Activated CD8-positive, alpha-beta memory T cell treated with anti-CD3 and anti-CD28 coated beads, Interleukin-2, amount 50 U/mL, for 24 hours (primary cell): ENCODE measurements around the gene CDR2L.
"Not testable (repeated sequence)": the region's sequence is repeated elsewhere in the genome, so short reads cannot be mapped to it uniquely, and the experiment has no call there.

Experiments
- DNase-seq: peaks from one replicate; pipeline ENCODE4 v3.0.0-alpha.2; 2020; ENCODE audit errors: extremely low read depth

The CDR2L gene

DNA sequence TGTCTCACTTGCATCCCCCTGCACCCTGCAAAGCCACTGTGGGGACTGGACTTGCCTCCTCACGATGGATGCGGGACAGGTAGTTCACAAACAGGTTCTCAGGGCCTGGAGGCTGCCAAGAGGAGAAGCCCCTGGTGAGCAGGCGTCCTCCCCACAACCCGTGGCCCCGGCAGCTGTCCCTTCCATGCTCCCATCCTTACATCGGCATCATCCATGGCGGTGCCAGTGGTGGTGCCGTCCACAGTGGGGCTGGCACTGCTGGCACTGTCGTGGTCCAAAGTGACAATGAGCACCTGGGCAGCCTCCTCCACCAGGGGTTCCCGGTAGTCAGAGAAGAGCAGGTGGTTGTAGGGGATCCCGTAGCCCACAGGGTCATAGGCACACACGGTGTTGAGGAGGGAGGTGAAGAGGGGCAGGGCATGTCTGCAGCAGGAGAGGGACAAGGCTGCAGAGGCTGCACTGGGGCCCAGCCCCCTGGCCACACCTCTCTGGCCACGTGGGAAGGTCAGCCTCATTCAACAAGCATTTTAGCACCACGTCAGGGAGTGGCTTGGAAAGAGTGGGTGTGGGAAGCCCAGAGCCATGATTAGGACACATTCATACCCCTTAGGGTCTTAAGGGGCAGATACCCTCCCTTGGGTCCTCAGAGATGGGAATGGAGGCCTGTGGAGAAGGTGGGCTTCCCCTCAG, 27.5 kb upstream of the CDR2L start:
- DNase-seq: no peak

GRCh38 chr17:74960570-74961342, 26.7 kb upstream of the CDR2L start:
- no peak for DNase-seq

DNA sequence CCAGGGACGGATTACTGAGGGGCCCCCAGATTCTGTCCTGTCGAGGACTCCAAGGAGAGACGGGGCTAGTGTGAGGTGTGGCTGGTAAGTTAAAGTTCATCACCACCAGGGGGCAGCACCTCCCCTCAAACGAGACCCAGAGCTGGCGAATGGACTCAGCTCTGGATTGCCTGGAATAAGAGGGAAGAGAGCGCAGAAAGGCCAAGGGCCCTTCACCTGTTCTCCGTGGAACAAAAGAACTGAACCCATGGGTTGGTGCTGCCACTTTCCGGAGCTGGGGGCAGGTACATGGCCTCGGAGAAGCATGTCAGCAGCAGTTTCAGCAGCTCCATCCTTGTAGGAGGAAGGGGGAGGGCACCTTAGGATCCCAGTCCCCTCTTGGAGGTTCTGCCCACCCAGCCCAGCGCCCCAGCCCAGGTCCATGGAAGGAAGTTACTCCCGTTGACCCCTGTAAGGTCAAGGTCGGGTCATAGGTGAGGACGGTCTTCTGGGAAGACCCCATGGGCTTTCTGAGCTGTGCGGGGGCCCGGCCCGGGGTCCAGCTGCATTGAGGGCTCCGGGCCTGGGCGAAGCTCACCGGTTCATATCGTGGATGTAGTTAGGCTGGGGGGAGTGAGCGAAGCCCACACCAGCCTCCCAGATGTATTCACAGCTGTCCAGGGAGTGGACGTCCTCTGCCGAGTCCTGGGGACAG, 25.6 kb upstream of the CDR2L start:
- peak; percentile 70 for DNase-seq

GRCh38 chr17:74962622-74963394, 24.6 kb upstream of the CDR2L start:
- DNase-seq: no peak

GRCh38 chr17:74963656-74964055, 23.8 kb upstream of the CDR2L start:
- no peak for DNase-seq

DNA sequence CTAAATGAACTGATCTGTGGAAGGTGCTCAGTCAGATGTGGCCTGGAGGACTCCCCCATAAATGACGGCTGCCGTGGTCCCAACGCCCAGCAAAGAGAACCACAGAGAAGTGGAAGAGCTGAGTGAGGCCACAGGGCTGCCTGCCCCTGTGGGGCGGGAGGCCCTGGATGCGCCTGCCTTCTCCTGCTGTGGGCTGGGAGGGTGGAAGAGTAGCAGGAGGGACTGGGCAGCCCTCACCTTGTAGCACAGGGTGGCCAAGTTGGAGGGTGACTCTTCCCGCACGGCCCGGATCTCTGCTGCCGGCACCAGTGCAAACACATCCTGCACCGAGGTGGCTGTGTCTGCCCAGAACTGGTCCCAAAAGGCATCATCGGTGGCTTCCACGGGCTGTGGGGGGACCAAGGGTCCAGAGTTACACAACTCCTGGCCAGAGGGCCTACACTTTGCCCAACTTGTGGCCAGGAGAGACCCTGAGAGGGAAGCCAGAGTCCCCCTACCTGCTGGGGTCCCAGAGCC, 23.1 kb upstream of the CDR2L start:
- DNase-seq: no peak

GRCh38 chr17:74964988-74965622, 22.3 kb upstream of the CDR2L start:
- no peak for DNase-seq

GRCh38 chr17:74968361-74968780, 19.1 kb upstream of the CDR2L start:
- DNase-seq: no peak

DNA sequence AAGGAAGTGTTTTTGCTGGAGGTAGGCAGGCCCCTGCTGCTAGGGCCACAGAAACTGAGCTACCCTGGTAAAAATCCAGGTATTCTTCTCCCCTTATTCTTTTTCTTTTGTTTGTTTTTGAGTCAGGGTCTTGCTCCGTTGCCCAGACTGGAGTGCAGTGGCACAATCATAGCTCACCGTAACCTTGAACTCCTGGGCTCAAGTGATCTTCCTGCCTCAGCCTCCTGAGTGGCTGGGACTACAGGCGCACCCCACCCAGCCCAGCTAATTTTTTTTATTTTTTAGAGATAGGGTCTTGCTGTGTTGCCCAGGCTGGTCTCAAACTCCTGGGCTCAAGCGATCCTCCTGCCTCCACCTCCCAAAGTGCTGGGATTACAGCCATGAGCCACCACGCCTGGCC, 17.9 kb upstream of the CDR2L start:
- not testable (repeated sequence) for DNase-seq

- DNase-seq: no peak
Measured at GRCh38 chr17:74970395-74970794, 17.0 kb upstream of the CDR2L start.

DNA sequence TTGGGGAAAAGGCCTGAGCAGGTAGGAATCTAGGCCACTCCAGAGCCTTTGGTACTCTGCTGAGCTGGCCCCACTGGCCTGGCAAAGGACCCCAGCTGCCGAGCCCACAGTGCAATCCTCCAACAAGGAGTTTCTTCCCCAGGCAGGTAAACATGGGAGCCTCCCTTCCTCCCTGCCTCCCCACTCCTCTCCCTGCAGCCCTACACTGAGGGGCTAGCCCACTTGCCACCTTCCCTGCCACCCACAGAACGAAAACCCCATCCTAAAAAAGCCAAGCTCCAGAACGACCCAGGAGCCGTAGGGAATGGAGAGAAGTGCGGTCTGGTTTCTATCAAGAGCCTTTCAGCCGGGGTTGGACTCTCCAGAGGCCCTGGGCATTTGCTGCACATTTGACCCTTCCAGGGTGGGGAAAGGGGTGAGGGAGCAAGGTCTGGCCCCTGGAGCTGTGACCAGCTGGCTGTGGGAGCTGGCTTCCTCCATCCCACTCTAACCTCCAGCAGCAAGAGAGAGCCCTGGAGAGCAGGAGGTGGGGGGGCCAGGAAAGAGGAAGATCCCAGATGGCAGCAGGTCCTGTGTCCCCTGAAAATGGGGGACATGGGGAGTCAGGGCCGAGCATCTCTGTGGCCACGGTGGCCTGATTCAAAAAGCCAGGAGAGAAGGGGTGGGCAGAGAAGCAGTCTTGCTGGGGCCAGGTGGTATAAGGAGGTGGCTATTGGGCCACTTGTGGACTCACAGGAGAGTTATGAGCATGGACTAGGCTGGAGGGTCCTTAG, 16.2 kb upstream of the CDR2L start:
- DNase-seq: no peak

DNA sequence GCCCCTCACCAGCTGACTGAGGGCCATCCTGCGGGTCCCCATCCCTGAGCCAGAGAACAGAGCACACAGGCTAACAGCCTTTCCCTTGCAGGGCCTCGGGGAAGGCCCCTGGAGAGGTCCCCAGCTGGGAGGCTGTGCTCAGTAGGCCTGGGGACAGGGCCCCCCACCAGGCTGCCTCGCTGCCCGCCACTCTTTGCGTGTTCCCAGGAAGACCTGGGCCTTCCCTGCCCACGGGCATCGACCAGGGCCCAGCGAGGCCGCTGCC, 15.7 kb upstream of the CDR2L start:
- no peak for DNase-seq

DNA sequence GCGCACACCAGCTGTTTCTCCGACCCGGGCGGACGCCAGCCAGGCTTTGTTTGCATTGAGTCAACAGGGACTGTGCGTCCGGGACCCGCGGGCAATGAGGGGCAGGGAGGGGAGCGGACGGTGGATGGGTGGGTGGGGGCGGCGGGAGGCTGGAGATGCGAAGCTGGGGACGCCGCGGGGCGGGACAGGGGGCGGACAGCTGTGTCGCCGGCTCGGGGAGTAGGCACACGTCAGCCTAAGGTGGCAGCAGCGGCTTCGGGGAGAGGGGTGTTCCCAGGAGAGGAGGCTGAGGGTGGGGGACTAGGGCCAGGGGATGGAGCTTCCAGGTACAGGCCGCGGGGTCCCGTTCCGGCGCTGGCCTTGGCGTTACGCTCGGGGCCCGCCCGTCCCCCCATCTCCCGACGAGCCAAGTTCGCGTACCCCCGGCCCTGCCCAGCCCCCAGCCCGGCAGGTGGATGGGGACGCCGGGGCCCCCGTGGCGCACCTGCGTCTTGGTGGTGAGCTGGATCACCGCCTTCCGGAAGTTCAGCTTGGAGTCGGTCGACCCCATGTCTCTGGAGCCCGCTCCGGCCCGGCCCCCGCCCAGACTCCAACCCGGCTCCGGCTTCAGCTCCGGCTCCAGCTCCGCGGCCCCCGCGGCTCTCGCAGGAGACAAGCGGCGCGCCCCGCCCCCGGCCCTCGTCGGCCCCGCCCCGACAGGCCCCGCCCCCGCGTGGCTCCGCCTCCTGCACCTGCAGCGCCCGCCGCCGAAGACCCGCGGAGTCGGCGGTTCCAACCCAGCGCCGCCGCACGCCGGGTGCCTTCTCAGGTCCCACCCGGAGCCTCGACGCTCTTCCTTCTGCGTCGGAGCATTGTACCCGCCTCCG, 15.1 kb upstream of the CDR2L start, which contains the start of gene HID1:
Gene HID1, minus strand, starts transcription at position 653 of the 866 bp plus-strand sequence. Its CDS starts 103 bp downstream, at position 550.
- DNase-seq: peak; percentile 34

DNA sequence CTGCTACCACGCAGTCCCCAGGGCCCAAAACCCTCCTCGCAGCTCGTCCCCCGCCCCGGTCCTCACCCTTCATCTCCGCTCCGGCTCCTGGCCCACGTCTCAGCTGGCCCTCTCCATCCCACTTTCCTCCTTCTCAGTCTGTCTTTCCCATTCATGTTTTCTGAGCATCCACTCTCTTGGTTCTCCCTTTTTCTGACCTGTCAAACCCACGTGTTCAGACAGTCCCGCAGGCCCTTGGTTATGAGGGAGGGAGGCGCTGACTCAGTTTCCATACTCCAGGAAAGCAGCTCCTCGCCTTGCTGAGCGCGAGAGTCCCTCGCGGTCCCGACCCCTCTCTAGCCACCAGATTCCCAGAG, 14.5 kb upstream of the CDR2L start:
- no peak for DNase-seq

GRCh38 chr17:74975943-74976342, 11.5 kb upstream of the CDR2L start:
- no peak for DNase-seq

GRCh38 chr17:74977802-74978201, 9.6 kb upstream of the CDR2L start:
- DNase-seq: no peak

GRCh38 chr17:74978240-74978639, 9.2 kb upstream of the CDR2L start:
- DNase-seq: no peak

DNA sequence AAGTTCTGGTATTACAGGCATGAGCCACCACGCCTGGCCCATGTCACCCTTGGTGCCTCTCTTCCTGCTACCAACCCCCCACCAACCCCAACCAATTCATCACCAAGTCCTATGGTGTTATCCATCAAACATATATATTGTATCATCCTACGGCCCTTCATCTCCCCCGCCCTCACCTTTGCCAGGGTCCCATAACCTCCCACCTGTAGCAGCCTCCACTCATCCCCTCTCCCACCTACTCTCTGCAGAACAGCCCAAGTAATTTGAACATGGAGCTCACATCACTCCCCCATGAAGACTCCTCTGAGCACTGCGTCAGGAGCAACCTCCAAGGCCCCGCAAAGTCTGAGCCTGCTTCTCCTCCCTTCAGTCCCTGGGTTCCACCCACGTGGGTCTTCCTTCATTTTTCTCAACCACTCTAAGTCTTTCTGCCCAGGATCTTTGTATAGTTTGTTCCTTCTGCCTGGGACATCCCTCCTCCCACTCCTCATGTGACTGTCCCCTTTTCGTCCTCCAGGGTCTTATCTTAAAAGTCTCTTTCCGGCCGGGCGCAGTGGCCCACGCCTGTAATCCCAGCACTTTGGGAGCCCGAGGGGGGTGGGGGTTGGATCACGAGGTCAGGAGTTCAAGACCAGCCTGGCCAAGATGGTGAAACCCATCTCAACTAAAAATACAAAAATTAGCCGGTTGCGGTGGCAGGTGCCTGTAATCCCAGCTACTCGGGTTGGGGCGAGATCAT, 7.9 kb upstream of the CDR2L start:
- no peak for DNase-seq
